GM12873 (cell line): ENCODE results near the gene ATP8A2.

Experiments used
- TF ChIP-seq, protein P1 (sequence below): IDR thresholded peaks from 2 replicates; pipeline ENCODE4 v1.5.1; 2012; ENCODE audit warnings: low read depth, mild to moderate bottlenecking, moderate library complexity, low read length, control low read depth; ENCODE audit not compliant: insufficient read depth; ENCODE audit errors: missing control alignments

Gene ATP8A2

DNA sequence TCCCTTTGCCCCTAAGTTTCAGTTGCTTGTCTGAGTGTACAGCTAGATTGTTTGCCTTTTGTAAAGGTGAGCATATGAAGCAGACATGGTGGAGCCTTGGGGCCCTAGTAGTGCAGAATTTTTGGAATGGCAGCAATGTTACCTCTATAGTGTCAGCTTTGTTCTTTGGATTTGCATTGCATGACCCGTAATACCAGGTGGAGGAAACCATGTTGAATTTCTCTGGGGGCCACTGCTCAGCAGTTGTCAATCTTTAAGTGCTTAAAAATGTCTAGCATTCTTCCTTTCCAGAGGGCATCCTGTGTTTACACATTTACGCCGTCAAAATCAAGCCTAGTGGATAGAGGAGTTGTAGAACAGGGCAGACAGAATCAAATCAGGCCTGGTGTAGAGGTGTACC is 303.3 kb downstream of the ATP8A2 start:
- TF ChIP-seq, protein P1, sequence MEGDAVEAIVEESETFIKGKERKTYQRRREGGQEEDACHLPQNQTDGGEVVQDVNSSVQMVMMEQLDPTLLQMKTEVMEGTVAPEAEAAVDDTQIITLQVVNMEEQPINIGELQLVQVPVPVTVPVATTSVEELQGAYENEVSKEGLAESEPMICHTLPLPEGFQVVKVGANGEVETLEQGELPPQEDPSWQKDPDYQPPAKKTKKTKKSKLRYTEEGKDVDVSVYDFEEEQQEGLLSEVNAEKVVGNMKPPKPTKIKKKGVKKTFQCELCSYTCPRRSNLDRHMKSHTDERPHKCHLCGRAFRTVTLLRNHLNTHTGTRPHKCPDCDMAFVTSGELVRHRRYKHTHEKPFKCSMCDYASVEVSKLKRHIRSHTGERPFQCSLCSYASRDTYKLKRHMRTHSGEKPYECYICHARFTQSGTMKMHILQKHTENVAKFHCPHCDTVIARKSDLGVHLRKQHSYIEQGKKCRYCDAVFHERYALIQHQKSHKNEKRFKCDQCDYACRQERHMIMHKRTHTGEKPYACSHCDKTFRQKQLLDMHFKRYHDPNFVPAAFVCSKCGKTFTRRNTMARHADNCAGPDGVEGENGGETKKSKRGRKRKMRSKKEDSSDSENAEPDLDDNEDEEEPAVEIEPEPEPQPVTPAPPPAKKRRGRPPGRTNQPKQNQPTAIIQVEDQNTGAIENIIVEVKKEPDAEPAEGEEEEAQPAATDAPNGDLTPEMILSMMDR: no peak

DNA sequence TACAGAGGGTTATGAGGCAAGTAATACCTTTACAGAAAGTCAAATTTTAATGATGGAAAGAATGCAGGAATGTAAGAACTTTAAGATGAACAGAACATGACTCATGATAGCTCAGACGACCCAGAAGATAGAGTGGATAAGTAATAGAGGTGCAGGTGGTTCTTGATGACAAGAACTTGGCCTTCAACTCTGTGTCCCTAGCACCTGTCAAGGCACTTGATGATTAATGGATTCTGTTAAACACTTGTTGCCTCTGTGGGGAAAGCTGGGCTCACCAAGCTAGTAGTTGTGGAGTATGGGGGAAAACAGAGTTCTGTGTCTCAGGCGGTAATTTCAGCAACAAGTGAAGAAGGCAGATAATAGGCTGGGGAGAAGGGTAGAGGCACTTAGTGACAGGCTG is 306.2 kb downstream of the ATP8A2 start:
- TF ChIP-seq, protein P1: no peak

DNA sequence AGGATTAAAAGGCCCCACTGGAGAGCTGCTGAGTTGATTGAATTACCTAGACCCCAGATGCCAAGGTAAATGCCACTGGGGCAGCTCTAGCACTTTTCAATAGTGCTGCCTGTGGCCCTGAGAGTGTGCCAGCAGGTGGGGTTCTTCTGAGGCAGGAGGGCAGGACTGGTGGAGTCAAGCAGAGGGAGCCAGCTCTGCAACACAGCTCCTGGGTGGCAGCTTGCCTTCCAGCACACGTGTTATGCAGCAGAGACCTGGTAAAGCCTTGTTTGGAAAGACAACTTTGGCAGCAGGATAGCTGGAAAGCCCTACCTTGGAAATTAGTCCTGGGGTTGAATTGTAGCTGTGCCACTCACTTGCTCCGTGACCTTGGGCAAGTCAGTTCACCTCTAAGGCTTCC is 306.6 kb downstream of the ATP8A2 start:
- TF ChIP-seq, protein P1: no peak

DNA sequence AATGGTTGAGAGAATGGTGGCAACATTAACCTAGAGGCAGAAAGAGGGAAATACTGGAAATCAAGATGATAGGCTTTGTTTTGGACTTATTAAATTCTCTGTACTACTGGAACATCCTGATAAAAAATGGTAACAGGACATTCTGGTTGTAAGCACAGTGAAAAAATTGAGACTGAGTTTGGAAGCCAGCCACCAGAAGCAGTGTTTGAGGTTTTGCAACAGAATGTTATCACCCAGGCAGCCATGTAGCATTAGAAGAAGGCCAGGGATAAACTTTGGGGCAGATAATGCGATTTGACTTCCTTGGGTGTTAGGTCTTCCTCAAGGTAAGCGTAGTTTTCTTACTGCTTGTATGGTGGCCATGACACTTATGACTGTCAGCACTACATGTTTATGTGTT is 307.4 kb downstream of the ATP8A2 start:
- TF ChIP-seq, protein P1: no peak

DNA sequence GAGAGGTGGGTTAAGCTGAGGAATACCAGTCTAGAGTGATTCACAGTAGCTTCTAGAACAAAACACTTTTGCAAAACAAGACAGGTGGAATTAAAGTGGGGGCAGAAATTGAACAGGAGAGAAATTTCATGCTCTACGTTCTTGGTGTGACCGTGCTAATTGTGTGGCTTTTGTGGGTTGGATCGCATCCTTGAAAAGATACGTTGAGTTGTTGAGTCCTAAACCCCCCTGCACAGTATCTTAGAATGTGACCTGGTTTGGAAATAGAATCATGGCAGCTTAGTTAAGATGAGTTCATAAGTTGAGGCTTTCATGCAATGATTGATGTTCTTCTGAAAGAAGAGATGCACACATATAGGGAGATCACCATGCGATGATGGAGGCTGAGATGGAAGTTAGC is 308.2 kb downstream of the ATP8A2 start:
- TF ChIP-seq, protein P1: no peak

DNA sequence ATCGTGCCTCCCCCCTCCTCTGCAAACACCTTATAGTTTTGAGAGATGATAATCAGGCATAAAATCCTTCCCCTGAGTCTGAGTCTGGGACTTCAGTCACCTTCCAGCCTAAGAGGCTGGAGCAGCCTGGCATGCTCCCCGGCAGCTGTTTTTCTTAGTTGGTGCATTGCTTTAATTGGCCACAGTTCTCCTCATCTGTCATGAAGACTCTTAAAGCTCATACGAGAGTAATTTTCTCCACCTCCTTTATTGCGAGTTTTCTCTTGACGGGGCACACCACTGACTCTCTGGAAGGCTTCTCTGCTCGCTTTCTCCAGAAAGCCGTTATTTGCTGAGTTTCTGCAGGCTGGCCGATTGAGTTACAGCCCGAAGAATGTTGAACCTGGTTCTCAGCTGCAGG is 310.5 kb downstream of the ATP8A2 start:
- TF ChIP-seq, protein P1: no peak

DNA sequence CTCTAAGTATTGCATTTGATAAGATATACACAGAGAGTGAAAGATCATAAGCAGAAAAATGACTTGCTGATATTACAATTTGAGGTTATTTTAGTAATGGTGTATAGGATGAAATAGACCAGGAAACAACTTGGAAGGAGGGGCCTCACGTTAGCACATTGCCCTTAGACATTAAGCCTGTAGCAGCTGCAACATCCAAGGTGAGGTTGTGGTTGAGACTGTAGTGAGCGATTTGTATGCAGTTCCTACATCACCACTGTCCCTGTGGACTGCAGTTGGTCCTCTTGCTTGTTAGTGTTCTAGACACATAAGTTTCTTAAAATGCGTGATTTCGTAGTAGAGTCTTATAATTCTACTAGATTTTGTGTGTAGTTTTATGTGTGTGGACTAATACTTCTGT is 311.3 kb downstream of the ATP8A2 start:
- TF ChIP-seq, protein P1: no peak
